Measurements from ENCODE around the gene OPA1. TPM values are rescaled to one million over a fixed set of nuclear protein-coding genes. Genes with fewer than 3 reads are reported as not detected.

The OPA1 gene
- total and polyA plus RNA-seq, 2 experiments from 2014 or later = 29.0 to 42.2 TPM

DNA sequence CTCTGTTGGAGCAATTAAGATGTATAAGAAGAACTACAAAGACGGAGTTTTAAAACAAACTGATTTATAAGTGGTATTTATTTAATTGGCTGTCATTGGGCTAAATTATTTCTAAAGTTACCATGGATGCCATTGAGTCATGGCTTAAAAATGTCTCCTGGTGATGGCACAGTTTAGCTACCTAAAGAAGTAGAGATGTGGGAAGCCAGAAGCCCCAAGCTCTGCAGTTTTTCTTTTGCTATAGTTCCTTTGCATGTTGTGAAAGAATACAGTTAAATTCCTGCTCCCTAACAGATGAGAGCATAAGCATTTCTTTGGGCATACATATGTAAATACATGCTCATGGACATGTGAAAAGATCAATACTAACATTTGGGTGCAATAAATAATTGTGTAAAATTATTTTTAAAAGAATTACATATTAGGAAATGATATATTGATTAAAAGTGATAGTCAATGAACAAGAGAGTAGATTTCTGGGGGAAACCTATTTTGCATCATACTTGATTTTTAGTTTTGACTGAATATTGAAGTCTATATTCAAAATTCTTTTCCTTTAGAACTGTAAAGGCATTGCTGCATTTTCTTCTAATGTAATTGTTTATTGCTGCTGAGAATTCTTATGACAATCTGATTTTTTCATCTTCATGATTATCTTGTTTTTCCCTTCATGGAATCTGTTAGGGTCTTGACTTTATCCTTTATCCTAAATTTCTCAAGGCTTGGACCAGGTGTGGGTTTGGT lies 2.1 kb downstream of the OPA1 start:
- 85 to 86% methylated on average over 1 of the region's 1 CpG for WGBS, 2 experiments (ENCODE audit: low coverage in 1 of 2, low lambda C conversion rate in 2 of 2, missing lambda C conversion rate in 2 of 2)
- in situ Hi-C loops (cut with MboI) = no loop called here
- peak overlapping the region; percentile 94 for H3K4me2 ChIP-seq (ENCODE audit: unreplicated experiment)
- peaks cover 71% of the 10 kb centered on the region for H3K79me2 ChIP-seq (ENCODE audit: insufficient read depth)
- peak overlapping the region; percentile 96; the same call in 1 of the 2 replicates for H3K9ac ChIP-seq
- peak overlapping the region; percentile 97 for H3K4me3 ChIP-seq
- no peaks in the 10 kb centered on the region for H3K9me3 ChIP-seq (ENCODE audit: low read depth)
- peak; percentile 40 for DNase-seq
- no peaks in the 10 kb centered on the region for H3K27me3 ChIP-seq (replicated peaks; ENCODE audit: insufficient read depth)
- no peaks in the 10 kb centered on the region for H3K36me3 ChIP-seq (ENCODE audit: low read depth)
- H3K4me1 ChIP-seq (ENCODE audit: insufficient read depth) = peaks cover 17% of the 10 kb centered on the region
- no peak for TF ChIP-seq EZH2phosphoT487 (IDR thresholded peaks at IDR 0.05; ENCODE audit: insufficient read depth, low read depth)
- no peak for TF ChIP-seq EZH2 (IDR thresholded peaks at IDR 0.05; ENCODE audit: insufficient read depth, poor library complexity, severe bottlenecking)
- no peaks in the 10 kb centered on the region for H4K20me1 ChIP-seq (ENCODE audit: insufficient read depth)
- H2AFZ ChIP-seq = no peak overlapping the region
- H3K9me2 ChIP-seq (ENCODE audit: insufficient read depth) = no peaks in the 10 kb centered on the region
- H3F3A ChIP-seq (ENCODE audit: insufficient read depth) = no peaks in the 10 kb centered on the region
- H3K27ac ChIP-seq = peak overlapping the region; percentile 89; the same call in 1 of the 2 replicates

DNA sequence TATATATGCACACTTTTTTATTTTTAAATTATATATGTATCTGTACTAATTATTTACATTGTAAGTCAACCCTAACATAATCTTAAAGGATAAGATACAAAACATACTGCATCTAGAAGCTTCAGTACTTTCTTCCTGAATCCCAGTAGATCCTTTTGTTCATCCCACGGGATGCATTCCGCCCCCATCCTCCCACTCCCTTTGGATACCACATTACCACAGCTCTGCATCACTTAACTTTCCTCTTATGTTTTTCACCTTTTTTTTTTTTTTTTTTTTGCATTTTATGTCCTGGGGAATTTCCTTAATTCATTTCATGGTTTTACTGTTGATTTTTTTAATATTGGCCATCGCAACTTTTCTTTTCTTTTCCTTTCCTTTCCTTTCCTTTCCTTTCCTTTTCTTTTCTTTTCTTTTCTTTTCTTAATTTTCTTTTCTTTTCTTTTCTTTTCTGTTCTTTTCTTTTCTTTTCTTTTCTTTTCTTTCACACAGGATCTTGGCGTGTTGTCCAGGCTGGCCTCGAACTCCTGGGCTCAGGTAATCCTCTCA lies 3.0 kb downstream of the OPA1 start:
- 88 to 93% methylated on average over 5 of the region's 5 CpGs for WGBS, 2 experiments (ENCODE audit: low coverage in 1 of 2, low lambda C conversion rate in 2 of 2, missing lambda C conversion rate in 2 of 2)
- no peaks in the 10 kb centered on the region for H3K27me3 ChIP-seq (replicated peaks; ENCODE audit: insufficient read depth)
- H3K36me3 ChIP-seq (ENCODE audit: low read depth) = no peaks in the 10 kb centered on the region
- H3K4me1 ChIP-seq (ENCODE audit: insufficient read depth) = peaks cover 17% of the 10 kb centered on the region
- no peak for DNase-seq
- in situ Hi-C loops (cut with MboI) = no loop called here
- H3K4me3 ChIP-seq = no peak overlapping the region
- no peaks in the 10 kb centered on the region for H3F3A ChIP-seq (ENCODE audit: insufficient read depth)
- no peak for TF ChIP-seq EZH2 (IDR thresholded peaks at IDR 0.05; ENCODE audit: insufficient read depth, poor library complexity, severe bottlenecking)
- TF ChIP-seq EZH2phosphoT487 (IDR thresholded peaks at IDR 0.05; ENCODE audit: insufficient read depth, low read depth) = no peak
- no peaks in the 10 kb centered on the region for H3K9me2 ChIP-seq (ENCODE audit: insufficient read depth)
- H3K9me3 ChIP-seq (ENCODE audit: low read depth) = no peaks in the 10 kb centered on the region
- H3K4me2 ChIP-seq (ENCODE audit: unreplicated experiment) = no peak overlapping the region
- H3K79me2 ChIP-seq (ENCODE audit: insufficient read depth) = peaks cover 80% of the 10 kb centered on the region
- no peak overlapping the region for H3K9ac ChIP-seq
- H4K20me1 ChIP-seq (ENCODE audit: insufficient read depth) = no peaks in the 10 kb centered on the region
- H2AFZ ChIP-seq = no peak overlapping the region
- H3K27ac ChIP-seq = no peak overlapping the region

DNA sequence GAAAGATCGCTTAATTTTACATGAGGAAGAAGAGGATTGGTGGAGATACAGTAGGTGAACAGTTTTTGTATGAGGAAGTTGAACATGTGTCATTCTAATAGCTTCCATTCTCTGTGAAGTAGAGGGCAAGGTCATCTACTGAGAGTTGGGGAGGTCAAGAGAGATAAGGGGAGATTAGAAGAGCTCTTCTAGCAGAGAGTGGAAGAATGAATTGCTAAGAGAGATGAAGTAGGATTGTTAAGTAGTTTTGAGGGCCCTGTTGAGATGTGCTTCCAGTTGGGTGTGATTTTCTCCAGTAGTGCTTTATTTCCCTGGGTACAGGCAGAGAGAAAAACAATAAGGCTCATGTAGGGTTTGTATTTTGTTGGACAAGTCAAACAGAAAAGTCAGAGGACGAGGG lies 5.2 kb downstream of the OPA1 start:
- Histone ChIP-seq H3K4me3 (no peak overlapping the region), H3K27me3 (replicated peaks; ENCODE audit: insufficient read depth) (no peaks in the 10 kb centered on the region), H3K27ac (no peak overlapping the region), H3K4me1 (ENCODE audit: insufficient read depth) (peaks cover 17% of the 10 kb centered on the region), H3K79me2 (ENCODE audit: insufficient read depth) (peaks cover 100% of the 10 kb centered on the region), H3K9me3 (ENCODE audit: low read depth) (no peaks in the 10 kb centered on the region), H2AFZ (no peak overlapping the region), H4K20me1 (ENCODE audit: insufficient read depth) (no peaks in the 10 kb centered on the region), H3K4me2 (ENCODE audit: unreplicated experiment) (no peak overlapping the region), H3F3A (ENCODE audit: insufficient read depth) (no peaks in the 10 kb centered on the region), H3K9me2 (ENCODE audit: insufficient read depth) (no peaks in the 10 kb centered on the region), H3K36me3 (ENCODE audit: low read depth) (no peaks in the 10 kb centered on the region), H3K9ac (no peak overlapping the region)
- TF ChIP-seq EZH2phosphoT487 (IDR thresholded peaks at IDR 0.05; ENCODE audit: insufficient read depth, low read depth) (no peak), EZH2 (IDR thresholded peaks at IDR 0.05; ENCODE audit: insufficient read depth, poor library complexity, severe bottlenecking) (no peak)
- 95 to 98% methylated on average over 2 of the region's 2 CpGs for WGBS, 2 experiments (ENCODE audit: low coverage in 1 of 2, low lambda C conversion rate in 2 of 2, missing lambda C conversion rate in 2 of 2)
- in situ Hi-C loops (cut with MboI) = no loop called here
- DNase-seq = no peak

- H3K9me3 ChIP-seq (ENCODE audit: low read depth) = no peaks in the 10 kb centered on the region
- no peaks in the 10 kb centered on the region for H4K20me1 ChIP-seq (ENCODE audit: insufficient read depth)
- no peak overlapping the region for H3K27ac ChIP-seq
- H3K4me2 ChIP-seq (ENCODE audit: unreplicated experiment) = no peak overlapping the region
- in situ Hi-C loops (cut with MboI) = no loop called here
- H3K4me1 ChIP-seq (ENCODE audit: insufficient read depth) = peaks cover 12% of the 10 kb centered on the region
- H3K27me3 ChIP-seq (replicated peaks; ENCODE audit: insufficient read depth) = no peaks in the 10 kb centered on the region
- H3K36me3 ChIP-seq (ENCODE audit: low read depth) = no peaks in the 10 kb centered on the region
- no peak for DNase-seq
- no peaks in the 10 kb centered on the region for H3F3A ChIP-seq (ENCODE audit: insufficient read depth)
- H3K9ac ChIP-seq = no peak overlapping the region
- H3K9me2 ChIP-seq (ENCODE audit: insufficient read depth) = no peaks in the 10 kb centered on the region
- no peak overlapping the region for H3K4me3 ChIP-seq
- 100% methylated on average over 1 of the region's 1 CpG for WGBS, 2 experiments (ENCODE audit: low coverage in 1 of 2, low lambda C conversion rate in 2 of 2, missing lambda C conversion rate in 2 of 2)
- no peak overlapping the region for H2AFZ ChIP-seq
- TF ChIP-seq EZH2 (IDR thresholded peaks at IDR 0.05; ENCODE audit: insufficient read depth, poor library complexity, severe bottlenecking) = no peak
- TF ChIP-seq EZH2phosphoT487 (IDR thresholded peaks at IDR 0.05; ENCODE audit: insufficient read depth, low read depth) = no peak
- H3K79me2 ChIP-seq (ENCODE audit: insufficient read depth) = peaks cover 100% of the 10 kb centered on the region
Measured at GRCh38 chr3:193599393-193599792, 6.4 kb downstream of the OPA1 start.
